ENCODE data around the gene AVEN. TPM values are rescaled to one million over a fixed set of nuclear protein-coding genes. Genes with fewer than 3 reads are reported as not detected.

Gene AVEN
- total and polyA plus RNA-seq, 9 of the 15 experiments (the other 6 are each of a cell fraction or from before 2014, with no cell fraction given): 1.5 to 6.4 (median 4.7) TPM

DNA sequence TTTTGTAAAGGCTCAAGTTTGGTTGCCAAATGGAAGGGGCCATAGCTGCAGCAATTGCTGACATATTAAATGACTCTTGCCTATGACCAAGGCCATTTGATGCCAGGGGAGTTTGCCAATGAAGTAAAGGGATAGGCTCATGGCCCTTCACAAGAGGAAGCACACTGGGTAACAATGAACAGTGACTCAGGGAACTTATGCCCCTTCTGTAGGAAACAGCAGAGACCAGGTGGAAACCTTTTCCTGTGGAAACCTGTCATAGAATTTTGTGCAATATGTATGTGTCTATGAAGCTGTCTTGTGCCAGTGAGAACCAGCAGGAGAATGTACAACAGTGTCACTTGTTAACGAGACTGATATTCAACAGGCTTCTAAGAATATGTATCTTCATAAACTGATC, 25.4 kb upstream of the AVEN start (continued):
- TF ChIP-seq, protein P1, sequence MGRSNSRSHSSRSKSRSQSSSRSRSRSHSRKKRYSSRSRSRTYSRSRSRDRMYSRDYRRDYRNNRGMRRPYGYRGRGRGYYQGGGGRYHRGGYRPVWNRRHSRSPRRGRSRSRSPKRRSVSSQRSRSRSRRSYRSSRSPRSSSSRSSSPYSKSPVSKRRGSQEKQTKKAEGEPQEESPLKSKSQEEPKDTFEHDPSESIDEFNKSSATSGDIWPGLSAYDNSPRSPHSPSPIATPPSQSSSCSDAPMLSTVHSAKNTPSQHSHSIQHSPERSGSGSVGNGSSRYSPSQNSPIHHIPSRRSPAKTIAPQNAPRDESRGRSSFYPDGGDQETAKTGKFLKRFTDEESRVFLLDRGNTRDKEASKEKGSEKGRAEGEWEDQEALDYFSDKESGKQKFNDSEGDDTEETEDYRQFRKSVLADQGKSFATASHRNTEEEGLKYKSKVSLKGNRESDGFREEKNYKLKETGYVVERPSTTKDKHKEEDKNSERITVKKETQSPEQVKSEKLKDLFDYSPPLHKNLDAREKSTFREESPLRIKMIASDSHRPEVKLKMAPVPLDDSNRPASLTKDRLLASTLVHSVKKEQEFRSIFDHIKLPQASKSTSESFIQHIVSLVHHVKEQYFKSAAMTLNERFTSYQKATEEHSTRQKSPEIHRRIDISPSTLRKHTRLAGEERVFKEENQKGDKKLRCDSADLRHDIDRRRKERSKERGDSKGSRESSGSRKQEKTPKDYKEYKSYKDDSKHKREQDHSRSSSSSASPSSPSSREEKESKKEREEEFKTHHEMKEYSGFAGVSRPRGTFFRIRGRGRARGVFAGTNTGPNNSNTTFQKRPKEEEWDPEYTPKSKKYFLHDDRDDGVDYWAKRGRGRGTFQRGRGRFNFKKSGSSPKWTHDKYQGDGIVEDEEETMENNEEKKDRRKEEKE (IDR thresholded peaks at IDR 0.05; ENCODE audit: borderline replicate concordance in 1 of 2, control insufficient read depth in 1 of 2, low read depth in 2 of 2, low read length in 1 of 2): no peak
- TF ChIP-seq STAT5B (CRISPR knock-in tag; IDR thresholded peaks at IDR 0.05): no peak
- TF ChIP-seq SAP30 (IDR thresholded peaks at IDR 0.05; ENCODE audit: borderline replicate concordance, insufficient read depth, low read depth, low read length, poor library complexity, severe bottlenecking): no peak
- TF ChIP-seq MCM5 (IDR thresholded peaks at IDR 0.05; ENCODE audit: low read depth): no peak
- TF ChIP-seq FOXA3 (CRISPR knock-in tag; conservative IDR thresholded peaks at IDR 0.05 in 1 of 2, IDR thresholded peaks at IDR 0.05 in 1 of 2): no peak
- TF ChIP-seq NCOA4 (IDR thresholded peaks at IDR 0.05; ENCODE audit: partially characterized antibody): no peak
- no peak for TF ChIP-seq PHB (CRISPR knock-in tag; IDR thresholded peaks at IDR 0.05)
- TF ChIP-seq, protein P2, sequence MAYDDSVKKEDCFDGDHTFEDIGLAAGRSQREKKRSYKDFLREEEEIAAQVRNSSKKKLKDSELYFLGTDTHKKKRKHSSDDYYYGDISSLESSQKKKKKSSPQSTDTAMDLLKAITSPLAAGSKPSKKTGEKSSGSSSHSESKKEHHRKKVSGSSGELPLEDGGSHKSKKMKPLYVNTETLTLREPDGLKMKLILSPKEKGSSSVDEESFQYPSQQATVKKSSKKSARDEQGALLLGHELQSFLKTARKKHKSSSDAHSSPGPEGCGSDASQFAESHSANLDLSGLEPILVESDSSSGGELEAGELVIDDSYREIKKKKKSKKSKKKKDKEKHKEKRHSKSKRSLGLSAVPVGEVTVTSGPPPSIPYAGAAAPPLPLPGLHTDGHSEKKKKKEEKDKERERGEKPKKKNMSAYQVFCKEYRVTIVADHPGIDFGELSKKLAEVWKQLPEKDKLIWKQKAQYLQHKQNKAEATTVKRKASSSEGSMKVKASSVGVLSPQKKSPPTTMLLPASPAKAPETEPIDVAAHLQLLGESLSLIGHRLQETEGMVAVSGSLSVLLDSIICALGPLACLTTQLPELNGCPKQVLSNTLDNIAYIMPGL (CRISPR knock-in tag; IDR thresholded peaks at IDR 0.05): no peak
- TF ChIP-seq, protein P3, sequence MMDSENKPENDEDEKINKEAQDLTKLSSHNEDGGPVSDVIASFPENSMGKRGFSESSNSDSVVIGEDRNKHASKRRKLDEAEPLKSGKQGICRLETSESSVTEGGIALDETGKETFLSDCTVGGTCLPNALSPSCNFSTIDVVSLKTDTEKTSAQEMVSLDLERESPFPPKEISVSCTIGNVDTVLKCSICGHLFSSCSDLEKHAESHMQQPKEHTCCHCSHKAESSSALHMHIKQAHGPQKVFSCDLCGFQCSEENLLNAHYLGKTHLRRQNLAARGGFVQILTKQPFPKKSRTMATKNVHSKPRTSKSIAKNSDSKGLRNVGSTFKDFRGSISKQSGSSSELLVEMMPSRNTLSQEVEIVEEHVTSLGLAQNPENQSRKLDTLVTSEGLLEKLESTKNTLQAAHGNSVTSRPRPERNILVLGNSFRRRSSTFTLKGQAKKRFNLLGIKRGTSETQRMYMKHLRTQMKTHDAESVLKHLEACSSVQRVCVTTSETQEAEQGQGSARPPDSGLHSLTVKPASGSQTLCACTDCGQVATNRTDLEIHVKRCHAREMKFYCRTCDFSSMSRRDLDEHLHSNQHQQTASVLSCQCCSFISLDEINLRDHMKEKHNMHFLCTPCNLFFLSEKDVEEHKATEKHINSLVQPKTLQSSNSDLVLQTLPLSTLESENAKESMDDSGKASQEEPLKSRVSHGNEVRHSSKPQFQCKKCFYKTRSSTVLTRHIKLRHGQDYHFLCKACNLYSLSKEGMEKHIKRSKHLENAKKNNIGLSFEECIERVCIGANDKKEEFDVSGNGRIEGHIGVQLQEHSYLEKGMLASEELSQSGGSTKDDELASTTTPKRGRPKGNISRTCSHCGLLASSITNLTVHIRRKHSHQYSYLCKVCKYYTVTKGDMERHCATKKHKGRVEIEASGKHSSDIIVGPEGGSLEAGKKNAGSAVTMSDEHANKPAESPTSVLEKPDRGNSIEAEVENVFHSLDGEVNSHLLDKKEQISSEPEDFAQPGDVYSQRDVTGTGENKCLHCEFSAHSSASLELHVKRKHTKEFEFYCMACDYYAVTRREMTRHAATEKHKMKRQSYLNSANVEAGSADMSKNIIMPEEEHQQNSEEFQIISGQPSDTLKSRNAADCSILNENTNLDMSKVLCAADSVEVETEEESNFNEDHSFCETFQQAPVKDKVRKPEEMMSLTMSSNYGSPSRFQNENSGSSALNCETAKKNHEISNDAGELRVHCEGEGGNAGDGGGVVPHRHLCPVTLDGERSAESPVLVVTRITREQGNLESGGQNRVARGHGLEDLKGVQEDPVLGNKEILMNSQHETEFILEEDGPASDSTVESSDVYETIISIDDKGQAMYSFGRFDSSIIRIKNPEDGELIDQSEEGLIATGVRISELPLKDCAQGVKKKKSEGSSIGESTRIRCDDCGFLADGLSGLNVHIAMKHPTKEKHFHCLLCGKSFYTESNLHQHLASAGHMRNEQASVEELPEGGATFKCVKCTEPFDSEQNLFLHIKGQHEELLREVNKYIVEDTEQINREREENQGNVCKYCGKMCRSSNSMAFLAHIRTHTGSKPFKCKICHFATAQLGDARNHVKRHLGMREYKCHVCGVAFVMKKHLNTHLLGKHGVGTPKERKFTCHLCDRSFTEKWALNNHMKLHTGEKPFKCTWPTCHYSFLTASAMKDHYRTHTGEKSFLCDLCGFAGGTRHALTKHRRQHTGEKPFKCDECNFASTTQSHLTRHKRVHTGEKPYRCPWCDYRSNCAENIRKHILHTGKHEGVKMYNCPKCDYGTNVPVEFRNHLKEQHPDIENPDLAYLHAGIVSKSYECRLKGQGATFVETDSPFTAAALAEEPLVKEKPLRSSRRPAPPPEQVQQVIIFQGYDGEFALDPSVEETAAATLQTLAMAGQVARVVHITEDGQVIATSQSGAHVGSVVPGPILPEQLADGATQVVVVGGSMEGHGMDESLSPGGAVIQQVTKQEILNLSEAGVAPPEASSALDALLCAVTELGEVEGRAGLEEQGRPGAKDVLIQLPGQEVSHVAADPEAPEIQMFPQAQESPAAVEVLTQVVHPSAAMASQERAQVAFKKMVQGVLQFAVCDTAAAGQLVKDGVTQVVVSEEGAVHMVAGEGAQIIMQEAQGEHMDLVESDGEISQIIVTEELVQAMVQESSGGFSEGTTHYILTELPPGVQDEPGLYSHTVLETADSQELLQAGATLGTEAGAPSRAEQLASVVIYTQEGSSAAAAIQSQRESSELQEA (IDR thresholded peaks at IDR 0.05; ENCODE audit: low read depth): no peak
- TF ChIP-seq, protein P4, sequence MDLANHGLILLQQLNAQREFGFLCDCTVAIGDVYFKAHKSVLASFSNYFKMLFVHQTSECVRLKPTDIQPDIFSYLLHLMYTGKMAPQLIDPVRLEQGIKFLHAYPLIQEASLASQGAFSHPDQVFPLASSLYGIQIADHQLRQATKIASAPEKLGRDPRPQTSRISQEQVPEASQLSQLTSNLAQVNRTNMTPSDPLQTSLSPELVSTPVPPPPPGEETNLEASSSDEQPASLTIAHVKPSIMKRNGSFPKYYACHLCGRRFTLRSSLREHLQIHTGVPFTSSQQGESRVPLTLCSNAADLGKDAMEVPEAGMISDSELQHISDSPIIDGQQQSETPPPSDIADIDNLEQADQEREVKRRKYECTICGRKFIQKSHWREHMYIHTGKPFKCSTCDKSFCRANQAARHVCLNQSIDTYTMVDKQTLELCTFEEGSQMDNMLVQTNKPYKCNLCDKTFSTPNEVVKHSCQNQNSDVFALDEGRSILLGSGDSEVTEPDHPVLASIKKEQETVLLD (IDR thresholded peaks at IDR 0.05): no peak
